ENCODE results near the gene SERP2. TPM values are rescaled to one million over a fixed set of nuclear protein-coding genes. Genes with fewer than 3 reads are reported as not detected.

The SERP2 gene
- total and polyA plus RNA-seq, 10 of the 15 experiments (the other 5 are each of a cell fraction or from before 2014, with no cell fraction given) = not detected

GRCh38 chr13:44342741-44343140 is 30.9 kb upstream of the SERP2 start:
- H3K9me3 ChIP-seq (replicated peaks; ENCODE audit: control insufficient read depth, insufficient read depth, low read length) = no peaks in the 10 kb centered on the region; the same call in 2 of the 3 replicates
- FAIRE-seq (no peak), DNase-seq (ENCODE audit: low read depth, low spot score) (no peak), ATAC-seq (no peak)
- SMC1A ChIA-PET (ENCODE audit: uncharacterized antibody, unreplicated experiment) = interaction anchor here (0.5 kb wide), 1 partner anchor 89 kb away, joined by 3 read pairs; no protein-coding TSS in a partner anchor
- no peak overlapping the region for H3K4me2 ChIP-seq (ENCODE audit: control insufficient read depth, insufficient read depth)
- H2AFZ ChIP-seq (ENCODE audit: control insufficient read depth, low read depth, low read length) = no peak overlapping the region
- in situ Hi-C loops (cut with MboI) = no loop called here
- no peaks in the 10 kb centered on the region for H3K79me2 ChIP-seq (ENCODE audit: control insufficient read depth, insufficient read depth, low read length)
- 32% methylated on average over 1 of the region's 1 CpG for WGBS (ENCODE audit: insufficient coverage, insufficient replicate concordance, low lambda C conversion rate, missing lambda C conversion rate)
- no TSS peak for BruUV-seq (replicated peaks)
- no peak overlapping the region for H3K4me3 ChIP-seq
- no peak overlapping the region for H3K27ac ChIP-seq (ENCODE audit: control insufficient read depth, insufficient read depth)
- no peaks in the 10 kb centered on the region for H4K20me1 ChIP-seq (ENCODE audit: control insufficient read depth, insufficient read depth)
- intact Hi-C loops (cut with micrococcal nuclease; ENCODE audit: unreplicated experiment) = no loop called here
- H3K36me3 ChIP-seq (ENCODE audit: control insufficient read depth in 2 of 2, insufficient read depth in 2 of 2, low read length in 1 of 2) = no peaks in the 10 kb centered on the region
- CTCF ChIA-PET = no interaction called here
- H3K4me1 ChIP-seq (ENCODE audit: control insufficient read depth, insufficient read depth, low read length) = no peaks in the 10 kb centered on the region
- no peaks in the 10 kb centered on the region for H3K27me3 ChIP-seq (replicated peaks in 1 of 2; ENCODE audit: control insufficient read depth in 2 of 2, insufficient read depth in 2 of 2, low read length in 1 of 2)
- POLR2A ChIA-PET = no interaction called here
- RAD21 ChIA-PET (ENCODE audit: unreplicated experiment) = no interaction called here
- TF ChIP-seq STAT3 (IDR thresholded peaks at IDR 0.05; ENCODE audit: low read depth, low read length) (no peak), MAX (IDR thresholded peaks at IDR 0.05; ENCODE audit: low read depth, low read length) (no peak), TARDBP (IDR thresholded peaks at IDR 0.05; ENCODE audit: borderline replicate concordance) (no peak)
- H3K9ac ChIP-seq (ENCODE audit: control insufficient read depth, insufficient read depth, low read length) = no peak overlapping the region

- no peak overlapping the region for H3K4me3 ChIP-seq
- ChIA-PET RAD21 (ENCODE audit: unreplicated experiment) (interaction anchor here (0.7 kb wide), 1 partner anchor 1011 kb away, joined by 5 read pairs; no protein-coding TSS in a partner anchor), POLR2A (no interaction called here), SMC1A (ENCODE audit: uncharacterized antibody, unreplicated experiment) (no interaction called here), CTCF (interaction anchor here (0.6 to 1.5 kb wide), 4 partner anchors 12 to 351 kb away, joined by 3 to 5 read pairs (median 3); no protein-coding TSS in a partner anchor)
- no peak overlapping the region for H3K4me2 ChIP-seq (ENCODE audit: control insufficient read depth, insufficient read depth)
- no peaks in the 10 kb centered on the region for H3K79me2 ChIP-seq (ENCODE audit: control insufficient read depth, insufficient read depth, low read length)
- no peak for ATAC-seq
- no peak overlapping the region for H3K9ac ChIP-seq (ENCODE audit: control insufficient read depth, insufficient read depth, low read length)
- no peak for FAIRE-seq
- H4K20me1 ChIP-seq (ENCODE audit: control insufficient read depth, insufficient read depth) = no peaks in the 10 kb centered on the region
- in situ Hi-C loops (cut with MboI) = no loop called here
- H3K36me3 ChIP-seq (ENCODE audit: control insufficient read depth in 2 of 2, insufficient read depth in 2 of 2, low read length in 1 of 2) = no peaks in the 10 kb centered on the region
- intact Hi-C loops (cut with micrococcal nuclease; ENCODE audit: unreplicated experiment) = no loop called here
- DNase-seq (ENCODE audit: low read depth, low spot score) = no peak
- BruUV-seq (replicated peaks) = no TSS peak
- H3K9me3 ChIP-seq (replicated peaks; ENCODE audit: control insufficient read depth, insufficient read depth, low read length) = no peaks in the 10 kb centered on the region
- no peaks in the 10 kb centered on the region for H3K4me1 ChIP-seq (ENCODE audit: control insufficient read depth, insufficient read depth, low read length)
- no peaks in the 10 kb centered on the region for H3K27me3 ChIP-seq (replicated peaks in 1 of 2; ENCODE audit: control insufficient read depth in 2 of 2, insufficient read depth in 2 of 2, low read length in 1 of 2)
- H3K27ac ChIP-seq (ENCODE audit: control insufficient read depth, insufficient read depth) = no peak overlapping the region
- no peak overlapping the region for H2AFZ ChIP-seq (ENCODE audit: control insufficient read depth, low read depth, low read length)
- TF ChIP-seq IRF3 (IDR thresholded peaks at IDR 0.05) (no peak), NR2C1 (IDR thresholded peaks at IDR 0.05) (no peak), GATAD2B (conservative IDR thresholded peaks at IDR 0.05; ENCODE audit: low read depth) (no peak), HSF1 (IDR thresholded peaks at IDR 0.05; ENCODE audit: low read depth, low read length) (no peak), BCL3 (IDR thresholded peaks at IDR 0.05; ENCODE audit: borderline replicate concordance, insufficient read depth, low read depth, low read length, poor library complexity, severe bottlenecking) (no peak), TARDBP (IDR thresholded peaks at IDR 0.05; ENCODE audit: borderline replicate concordance) (no peak), RB1 (IDR thresholded peaks at IDR 0.05; ENCODE audit: borderline replicate concordance) (no peak), SMC3 (IDR thresholded peaks at IDR 0.05; ENCODE audit: borderline replicate concordance, low read length) (no peak), RFX5 (IDR thresholded peaks at IDR 0.05; ENCODE audit: low read depth, low read length) (no peak)
Measured at GRCh38 chr13:44346534-44346933, 27.1 kb upstream of the SERP2 start.

All from GM12878 (cell line).